Skin of body (tissue), 2 donors: ENCODE data around the gene STX7. TPM values are rescaled to one million over a fixed set of nuclear protein-coding genes. Genes with fewer than 3 reads are reported as not detected.
A peak's percentile ranks its signal among the peaks of the same experiment; 100 is the strongest.
"Not testable (repeated sequence)": the region's sequence is repeated elsewhere in the genome, so short reads cannot be mapped to it uniquely, and the experiment has no call there.

Source experiments
- DNase-seq: peaks from one replicate; lab custom pipeline; 2025; lab: John Stamatoyannopoulos, UW
- total RNA-seq: library from RNA; depleted of rRNA; stranded (reverse); fragments of >200 nt; gene quantifications from one replicate; pipeline ENCODE4 v1.2.3, GENCODE V29; 2014

Gene STX7
- 25.9 TPM for total RNA-seq

DNA sequence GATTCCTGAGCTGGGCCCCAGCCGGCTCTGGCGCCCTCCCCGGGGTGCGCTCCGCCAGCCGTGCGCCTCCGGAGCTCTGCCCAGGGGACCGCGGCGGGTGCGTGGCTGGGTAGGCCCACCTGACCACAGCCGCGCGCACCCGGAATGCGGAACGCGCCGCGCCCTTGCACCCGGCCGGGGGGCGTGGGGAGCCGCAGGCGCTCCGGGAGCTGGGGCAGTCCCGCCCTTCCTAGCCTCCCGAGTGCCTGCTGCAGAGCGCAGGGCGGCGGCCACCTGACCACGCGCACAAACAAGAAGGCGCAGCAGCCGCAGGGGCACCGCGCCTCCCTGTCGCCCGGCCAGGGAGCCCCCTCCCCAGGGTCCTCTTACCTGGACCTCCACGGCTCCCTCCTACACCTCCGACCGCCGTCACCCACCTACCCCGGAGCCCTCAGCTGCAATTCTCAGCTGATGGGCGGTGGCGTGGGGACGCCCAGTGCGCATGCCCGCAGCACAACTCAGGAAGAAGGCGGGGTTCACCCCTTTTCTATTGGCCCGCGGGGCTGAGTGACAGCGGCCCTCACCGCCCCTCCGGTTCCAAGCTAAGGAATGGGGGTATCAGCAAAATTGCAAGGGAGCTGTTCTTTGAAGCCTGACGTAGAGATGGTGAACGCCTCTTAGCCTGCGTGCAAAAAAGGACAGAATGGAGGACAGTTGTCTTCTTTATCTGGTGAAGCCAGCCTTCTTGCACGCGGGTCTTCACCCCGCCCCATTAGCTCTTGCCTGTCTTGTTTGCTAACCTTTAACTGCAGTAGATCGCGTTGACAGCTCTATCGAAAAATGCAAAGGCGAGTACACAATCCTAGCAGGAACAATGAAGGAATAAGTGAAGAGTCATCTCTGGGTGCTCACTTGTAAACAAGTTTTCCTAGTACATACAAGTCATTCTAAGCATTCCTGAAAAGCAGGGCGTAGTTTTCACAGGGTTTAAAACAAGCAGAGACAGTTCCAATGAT, at the start of gene STX7:
Gene STX7 (minus strand): TSS at position 479 of the 995 bp plus-strand sequence. CDS start 9,586 bp downstream, outside the sequence.
- DNase-seq: peak; percentile 83

- not testable (repeated sequence) for DNase-seq
These were observed 47.2 kb upstream of the STX7 start for GRCh38 chr6:132560087-132560486.

GRCh38 chr6:132552372-132552771, 39.5 kb upstream of the STX7 start, which contains the start of gene TAAR8:
Gene TAAR8 (plus strand): TSS chr6:132552672. CDS start chr6:132552693, 21 bp downstream.
- DNase-seq: no peak

- no peak for DNase-seq
These were observed 38.3 kb upstream of the STX7 start for GRCh38 chr6:132551214-132551613.

- DNase-seq: no peak
These were observed 36.0 kb upstream of the STX7 start for GRCh38 chr6:132548746-132549463.

- no peak for DNase-seq
These were observed 31.9 kb upstream of the STX7 start for GRCh38 chr6:132544826-132545225.

DNA sequence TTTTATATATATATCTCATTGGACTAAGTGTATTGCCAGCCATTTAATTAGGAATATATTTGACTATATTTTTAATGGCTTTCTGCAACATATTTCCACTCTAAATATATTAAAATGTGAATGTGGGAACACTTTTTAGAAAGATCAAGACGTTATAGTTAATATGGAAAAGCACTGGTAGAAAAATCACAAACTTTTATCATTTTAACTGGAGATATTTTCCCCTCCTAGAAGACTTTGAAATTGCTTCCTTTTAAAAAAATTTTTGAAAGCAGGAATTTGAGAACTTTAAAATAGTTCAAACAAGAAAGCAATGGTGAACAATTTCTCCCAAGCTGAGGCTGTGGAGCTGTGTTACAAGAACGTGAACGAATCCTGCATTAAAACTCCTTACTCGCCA, 25.1 kb upstream of the STX7 start, which contains the start of gene TAAR9:
Gene TAAR9 (plus strand): TSS at position 301 of the 400 bp plus-strand sequence. CDS start 13 bp downstream, at position 314.
- DNase-seq: no peak

DNA sequence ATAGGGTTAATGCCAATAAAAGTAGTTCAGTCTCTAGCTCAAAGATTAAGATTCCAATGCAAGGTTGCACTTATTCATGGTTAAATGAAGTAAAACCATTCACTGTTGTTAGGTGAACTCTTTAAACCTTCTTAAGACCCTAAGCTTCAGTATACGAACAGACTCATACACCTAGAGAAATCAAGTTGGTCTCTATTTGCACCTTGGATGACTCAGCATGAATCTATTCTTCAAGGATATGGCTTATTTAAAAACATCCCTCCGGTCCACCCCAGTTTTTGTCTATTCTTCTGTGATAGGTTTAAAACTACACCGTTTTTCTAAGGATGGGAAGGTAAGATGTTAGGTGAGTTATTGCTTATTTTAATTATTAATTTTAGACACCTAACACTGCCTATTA, 24.2 kb upstream of the STX7 start:
- DNase-seq: no peak

- DNase-seq: not testable (repeated sequence)
These were observed 21.6 kb upstream of the STX7 start for GRCh38 chr6:132534546-132534945.

GRCh38 chr6:132530293-132530974, 17.5 kb upstream of the STX7 start:
- no peak for DNase-seq

DNA sequence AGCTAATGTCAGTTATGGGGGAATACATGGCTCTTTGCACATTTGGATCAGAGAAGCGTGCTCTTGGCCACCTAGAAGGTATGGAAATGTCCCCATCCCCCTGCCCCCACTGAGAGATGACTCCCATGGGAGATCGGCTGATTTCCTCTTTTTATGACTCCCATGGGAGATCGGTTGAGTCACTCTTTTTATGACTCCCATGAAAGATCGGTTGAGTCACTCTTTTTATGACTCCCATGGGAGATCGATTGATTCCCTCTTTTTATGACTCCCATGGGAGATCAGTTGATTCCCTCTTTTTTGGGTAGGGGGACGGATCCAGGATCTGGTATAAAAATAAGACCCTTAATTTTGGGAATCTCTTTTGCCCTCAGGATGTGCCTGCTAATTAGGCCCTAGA, 14.9 kb upstream of the STX7 start:
- no peak for DNase-seq

GRCh38 chr6:132526461-132526860, 13.5 kb upstream of the STX7 start:
- no peak for DNase-seq

- no peak for DNase-seq
These were observed 12.9 kb upstream of the STX7 start for GRCh38 chr6:132525866-132526265.

DNA sequence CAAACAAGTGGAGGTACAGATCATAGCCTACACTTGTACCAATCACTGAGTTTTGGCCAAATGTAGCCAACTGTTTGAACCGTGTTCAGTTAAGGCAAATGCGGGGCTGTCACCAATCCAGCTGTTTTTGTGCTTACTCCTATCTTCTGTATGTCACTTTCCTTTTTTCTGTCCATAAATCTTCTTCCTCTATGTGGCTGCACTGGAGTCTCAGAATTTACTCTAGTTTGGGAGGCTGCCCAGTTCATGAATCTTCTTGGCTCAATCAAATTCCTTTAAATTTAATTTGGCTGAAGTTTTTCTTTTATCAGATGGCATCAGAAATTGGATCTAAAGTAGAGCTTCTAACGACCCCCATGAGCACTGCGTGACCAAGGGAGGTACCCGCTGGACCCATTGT, 11.7 kb upstream of the STX7 start:
- no peak for DNase-seq

GRCh38 chr6:132520953-132521352, 8.0 kb upstream of the STX7 start:
- DNase-seq: no peak

DNA sequence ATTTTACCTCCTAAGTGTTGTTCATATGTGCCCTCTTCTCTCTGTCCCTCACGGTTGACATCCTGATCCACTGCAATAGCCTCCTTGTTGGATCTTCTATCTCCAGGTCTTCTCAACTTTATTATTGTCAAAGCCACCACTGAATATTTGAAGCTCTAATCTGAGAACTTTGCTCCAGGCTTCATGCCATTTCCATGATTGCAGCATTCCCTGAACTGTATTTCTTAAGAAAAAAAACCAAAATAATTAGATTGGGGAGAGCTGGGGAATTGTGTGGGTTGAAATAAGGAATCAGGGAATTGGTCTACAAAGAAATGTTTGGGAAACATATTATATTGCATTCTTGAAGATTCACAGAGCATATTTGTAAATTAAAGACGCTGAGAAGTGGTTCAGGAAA, 2.5 kb upstream of the STX7 start:
- DNase-seq: no peak

GRCh38 chr6:132513831-132514545, 1.1 kb upstream of the STX7 start:
- DNase-seq: no peak

DNA sequence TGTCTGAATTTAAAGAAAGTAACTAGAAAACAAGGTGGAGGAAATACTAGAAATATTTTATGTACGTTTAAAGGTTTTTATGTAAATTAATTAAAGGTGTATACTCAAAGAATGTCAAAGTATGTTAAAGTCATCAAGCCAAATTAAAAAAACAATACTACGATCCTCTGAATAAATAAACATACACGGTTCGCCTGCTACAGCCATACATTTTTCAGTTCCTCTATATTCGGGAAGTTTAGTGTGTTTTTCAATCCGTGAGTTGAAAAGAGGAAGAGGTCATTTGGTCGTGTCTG, 626 bp downstream of the STX7 start:
- no peak for DNase-seq

- DNase-seq: no peak
These were observed 1.1 kb downstream of the STX7 start for GRCh38 chr6:132511831-132512220.

- DNase-seq: no peak
These were observed 1.6 kb downstream of the STX7 start for GRCh38 chr6:132511210-132511830.
